SH-SY5Y (cell line): Measurements from ENCODE around the gene CYB5R3.

Source experiments
- GATA2 ChIP-seq: IDR thresholded peaks from 2 replicates; pipeline ENCODE4 v1.6.1; 2011; ENCODE audit warnings: mild to moderate bottlenecking, low read depth, low read length
- GATA3 ChIP-seq: IDR thresholded peaks from 2 replicates; pipeline ENCODE4 v1.6.1; 2011; ENCODE audit warnings: low read depth, mild to moderate bottlenecking, low read length, moderate library complexity

- TF ChIP-seq GATA3 (no peak), GATA2 (no peak)
Observed at GRCh38 chr22:42654436-42655073, 5.4 kb upstream of the CYB5R3 start.
